ENCODE data around the gene LAMP5. TPM values are rescaled to one million over a fixed set of nuclear protein-coding genes. Genes with fewer than 3 reads are reported as not detected.

Gene LAMP5
- total RNA-seq, 1 experiment from 2014 or later, result not detected

DNA sequence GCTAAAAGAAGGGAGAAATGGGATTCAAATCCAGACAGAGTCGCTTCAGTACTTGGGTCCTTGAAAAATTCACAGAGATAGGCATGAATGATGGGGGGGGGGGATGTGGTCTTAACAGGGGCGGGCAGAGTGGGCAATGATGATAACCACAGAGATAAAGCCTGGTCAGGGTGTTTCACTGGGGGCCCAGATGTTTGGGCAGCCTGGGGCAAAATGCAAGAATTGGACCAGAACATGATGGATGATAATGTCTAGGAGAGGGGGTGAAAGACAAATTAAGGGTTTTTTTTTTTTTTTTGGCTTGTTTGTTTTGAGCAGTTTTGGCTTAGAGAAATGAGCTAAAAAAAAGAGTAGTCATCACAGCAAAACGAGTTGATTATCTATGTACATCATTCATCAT lies 57.4 kb downstream of the LAMP5 start:
- DNase-seq (ENCODE audit: low read depth, low spot score), result no peak
- in situ Hi-C loops (cut with HindIII; ENCODE audit: low pct_unique_long_range_greater_than_20kb, low sequenced_read_pairs), result no loop called here

DNA sequence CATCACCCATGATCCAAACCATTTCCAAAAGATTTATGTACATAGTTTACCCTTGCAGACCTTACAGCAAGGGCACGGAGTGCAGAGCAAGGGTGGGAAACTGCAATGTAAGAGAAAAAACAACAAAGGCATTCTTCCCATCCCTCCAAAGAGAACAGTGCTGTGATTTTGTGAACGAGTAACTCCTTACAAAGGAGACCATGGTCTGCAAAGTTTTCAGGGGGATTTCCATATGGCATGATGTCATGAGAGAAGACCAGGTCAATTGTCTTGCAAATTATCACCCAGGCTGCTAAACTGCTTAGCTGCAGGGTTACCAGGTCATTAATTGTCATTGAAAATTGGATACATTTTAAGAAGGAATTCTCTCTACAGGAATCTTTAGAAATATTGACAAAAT lies 58.3 kb downstream of the LAMP5 start:
- in situ Hi-C loops (cut with HindIII; ENCODE audit: low pct_unique_long_range_greater_than_20kb, low sequenced_read_pairs), result no loop called here
- peak; percentile 47 for DNase-seq (ENCODE audit: low read depth, low spot score)

- DNase-seq (ENCODE audit: low read depth, low spot score), result no peak
- in situ Hi-C loops (cut with HindIII; ENCODE audit: low pct_unique_long_range_greater_than_20kb, low sequenced_read_pairs), result no loop called here
Observed at GRCh38 chr20:9573335-9574151, 59.2 kb downstream of the LAMP5 start.

- DNase-seq (ENCODE audit: low read depth, low spot score), result no peak
- in situ Hi-C loops (cut with HindIII; ENCODE audit: low pct_unique_long_range_greater_than_20kb, low sequenced_read_pairs), result no loop called here
Observed at GRCh38 chr20:9574181-9574580, 59.8 kb downstream of the LAMP5 start.

- in situ Hi-C loops (cut with HindIII; ENCODE audit: low pct_unique_long_range_greater_than_20kb, low sequenced_read_pairs), result no loop called here
- DNase-seq (ENCODE audit: low read depth, low spot score), result no peak
Observed at GRCh38 chr20:9574776-9575175, 60.4 kb downstream of the LAMP5 start.

- no peak for DNase-seq (ENCODE audit: low read depth, low spot score)
- in situ Hi-C loops (cut with HindIII; ENCODE audit: low pct_unique_long_range_greater_than_20kb, low sequenced_read_pairs), result no loop called here
Observed at GRCh38 chr20:9575836-9576235, 61.4 kb downstream of the LAMP5 start.

DNA sequence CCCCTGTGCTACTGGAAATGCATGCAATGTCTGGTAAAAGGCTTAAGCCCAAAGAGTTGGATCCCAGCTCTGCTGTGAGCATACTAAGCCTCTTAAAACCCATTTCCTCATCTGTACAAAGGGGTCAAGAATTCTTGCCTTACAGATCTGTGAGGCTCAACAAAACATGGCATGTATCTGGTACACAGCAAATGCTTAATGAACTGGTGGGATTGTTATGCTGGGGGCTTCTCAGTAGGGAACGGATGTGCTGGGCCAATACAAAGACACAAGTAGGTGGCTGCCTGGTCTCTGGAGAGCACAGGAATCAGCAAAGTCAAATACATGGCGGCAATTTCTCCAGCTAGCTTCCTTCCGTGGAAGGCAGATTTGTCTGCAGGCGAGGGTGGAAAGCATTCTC lies 62.3 kb downstream of the LAMP5 start:
- no peak for DNase-seq (ENCODE audit: low read depth, low spot score)
- in situ Hi-C loops (cut with HindIII; ENCODE audit: low pct_unique_long_range_greater_than_20kb, low sequenced_read_pairs), result no loop called here

- in situ Hi-C loops (cut with HindIII; ENCODE audit: low pct_unique_long_range_greater_than_20kb, low sequenced_read_pairs), result no loop called here
Observed at GRCh38 chr20:9577397-9577796, 63.0 kb downstream of the LAMP5 start.

GRCh38 chr20:9578594-9578993 lies 64.2 kb downstream of the LAMP5 start:
- in situ Hi-C loops (cut with HindIII; ENCODE audit: low pct_unique_long_range_greater_than_20kb, low sequenced_read_pairs), result no loop called here
- no peak for DNase-seq (ENCODE audit: low read depth, low spot score)

More at GRCh38 chr20:9577397-9577796, 63.0 kb downstream of the LAMP5 start:
- no peak for DNase-seq (ENCODE audit: low read depth, low spot score)
